ENCODE measurements around the gene NLRC3. TPM values are rescaled to one million over a fixed set of nuclear protein-coding genes. Genes with fewer than 3 reads are reported as not detected.
"Not testable (repeated sequence)": the region's sequence is repeated elsewhere in the genome, so short reads cannot be mapped to it uniquely, and the experiment has no call there.

Gene NLRC3, protein sequence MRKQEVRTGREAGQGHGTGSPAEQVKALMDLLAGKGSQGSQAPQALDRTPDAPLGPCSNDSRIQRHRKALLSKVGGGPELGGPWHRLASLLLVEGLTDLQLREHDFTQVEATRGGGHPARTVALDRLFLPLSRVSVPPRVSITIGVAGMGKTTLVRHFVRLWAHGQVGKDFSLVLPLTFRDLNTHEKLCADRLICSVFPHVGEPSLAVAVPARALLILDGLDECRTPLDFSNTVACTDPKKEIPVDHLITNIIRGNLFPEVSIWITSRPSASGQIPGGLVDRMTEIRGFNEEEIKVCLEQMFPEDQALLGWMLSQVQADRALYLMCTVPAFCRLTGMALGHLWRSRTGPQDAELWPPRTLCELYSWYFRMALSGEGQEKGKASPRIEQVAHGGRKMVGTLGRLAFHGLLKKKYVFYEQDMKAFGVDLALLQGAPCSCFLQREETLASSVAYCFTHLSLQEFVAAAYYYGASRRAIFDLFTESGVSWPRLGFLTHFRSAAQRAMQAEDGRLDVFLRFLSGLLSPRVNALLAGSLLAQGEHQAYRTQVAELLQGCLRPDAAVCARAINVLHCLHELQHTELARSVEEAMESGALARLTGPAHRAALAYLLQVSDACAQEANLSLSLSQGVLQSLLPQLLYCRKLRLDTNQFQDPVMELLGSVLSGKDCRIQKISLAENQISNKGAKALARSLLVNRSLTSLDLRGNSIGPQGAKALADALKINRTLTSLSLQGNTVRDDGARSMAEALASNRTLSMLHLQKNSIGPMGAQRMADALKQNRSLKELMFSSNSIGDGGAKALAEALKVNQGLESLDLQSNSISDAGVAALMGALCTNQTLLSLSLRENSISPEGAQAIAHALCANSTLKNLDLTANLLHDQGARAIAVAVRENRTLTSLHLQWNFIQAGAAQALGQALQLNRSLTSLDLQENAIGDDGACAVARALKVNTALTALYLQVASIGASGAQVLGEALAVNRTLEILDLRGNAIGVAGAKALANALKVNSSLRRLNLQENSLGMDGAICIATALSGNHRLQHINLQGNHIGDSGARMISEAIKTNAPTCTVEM
- polyA plus RNA-seq (2013, experiment 1 of 2; ENCODE audit: insufficient read length), result 0.12 TPM
- polyA plus RNA-seq (2013, experiment 2 of 2; ENCODE audit: insufficient read length), result 0.22 TPM

- DNase-seq, result no peak
Observed at GRCh38 chr16:3577302-3577752, at the start of gene NLRC3. TSS of gene NLRC3 (minus strand) at chr16:3577403. CDS start at chr16:3565036, 12,367 bp downstream.

DNA sequence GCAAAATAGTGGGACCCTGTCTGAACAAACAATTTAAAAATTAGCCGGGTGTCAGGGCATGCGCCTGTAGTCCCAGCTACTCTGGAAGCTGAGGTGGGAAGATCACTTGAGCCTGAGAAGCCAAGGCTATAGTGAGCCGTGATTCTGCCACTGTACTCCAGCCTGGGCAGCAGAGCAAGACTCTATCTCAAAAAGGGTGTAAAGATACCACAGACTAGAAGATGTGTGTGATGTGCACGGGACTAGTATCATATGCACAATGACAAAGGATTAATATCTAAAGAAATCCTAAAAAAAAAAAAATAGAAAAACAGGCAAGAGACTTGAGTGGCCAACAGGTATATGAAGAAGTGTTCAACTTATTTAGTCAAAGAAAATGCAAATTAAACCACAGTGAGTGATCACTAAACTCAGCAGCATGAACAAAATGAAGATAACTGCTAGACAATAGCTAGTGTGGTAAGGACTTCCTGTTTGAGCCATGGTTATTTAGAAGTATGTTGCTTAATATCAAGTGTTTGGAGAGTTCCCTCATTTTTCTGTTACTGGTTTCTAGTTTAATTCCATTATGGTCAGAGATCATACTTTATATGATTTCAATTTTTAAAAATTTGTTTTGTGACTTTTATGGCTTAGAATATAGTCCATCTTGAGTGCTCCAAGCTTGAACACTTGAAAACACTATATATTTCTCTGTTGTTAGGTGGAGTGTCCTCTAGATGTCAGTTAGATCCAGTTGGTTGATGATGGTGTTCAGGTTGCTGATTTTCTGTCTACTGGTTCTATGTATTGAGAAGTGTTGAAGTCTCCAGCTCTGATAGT lies 48.9 kb upstream of the NLRC3 start:
- no peak for DNase-seq

DNA sequence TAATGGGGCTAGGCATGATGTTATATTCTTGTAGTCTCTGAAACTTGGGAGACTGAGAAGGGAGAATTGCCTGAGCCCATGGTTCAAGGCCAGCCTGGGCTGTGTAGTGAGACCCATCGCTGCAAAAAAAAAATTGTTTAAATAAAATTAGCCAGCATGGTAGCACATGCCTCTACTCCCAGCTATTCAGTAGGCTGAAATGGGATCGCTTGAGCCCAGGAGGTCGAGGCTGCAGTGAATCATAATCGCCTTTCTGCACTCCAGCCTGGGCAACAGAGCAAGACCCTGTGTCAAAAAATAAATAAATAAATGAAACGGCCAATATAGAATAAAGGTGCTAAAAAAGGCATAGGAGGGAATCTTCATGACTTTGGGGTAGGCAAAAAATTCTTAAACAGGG lies 48.1 kb upstream of the NLRC3 start:
- no peak for DNase-seq

GRCh38 chr16:3623642-3624041 lies 46.4 kb upstream of the NLRC3 start:
- DNase-seq, result no peak

DNA sequence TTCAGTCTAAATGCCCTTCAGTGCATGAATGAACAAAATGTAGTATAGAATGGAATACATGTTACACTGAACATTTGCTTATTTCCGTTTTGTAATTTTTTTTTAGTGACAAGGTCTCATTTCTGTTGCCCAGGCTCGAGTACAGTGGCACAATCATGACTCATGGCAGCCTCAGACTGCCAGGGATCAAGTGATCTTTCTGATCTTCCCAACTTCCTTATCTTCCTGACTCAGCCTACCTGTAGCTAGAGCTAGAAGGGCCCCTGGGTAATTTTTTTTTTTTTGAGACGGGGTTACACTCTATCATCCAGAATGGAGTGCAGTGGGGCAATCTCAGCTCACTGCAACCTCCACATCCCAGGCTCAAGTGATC lies 41.6 kb upstream of the NLRC3 start:
- no peak for DNase-seq

- DNase-seq, result no peak
Observed at GRCh38 chr16:3612510-3613466, 35.6 kb upstream of the NLRC3 start.

- peak; percentile 92 for DNase-seq
Observed at GRCh38 chr16:3611146-3611975, 34.2 kb upstream of the NLRC3 start, which contains the start of gene SLX4. TSS of gene SLX4 (minus strand) at chr16:3611606. CDS start at chr16:3608964, 2,642 bp downstream.

GRCh38 chr16:3610698-3611145 lies 33.5 kb upstream of the NLRC3 start:
- no peak for DNase-seq

DNA sequence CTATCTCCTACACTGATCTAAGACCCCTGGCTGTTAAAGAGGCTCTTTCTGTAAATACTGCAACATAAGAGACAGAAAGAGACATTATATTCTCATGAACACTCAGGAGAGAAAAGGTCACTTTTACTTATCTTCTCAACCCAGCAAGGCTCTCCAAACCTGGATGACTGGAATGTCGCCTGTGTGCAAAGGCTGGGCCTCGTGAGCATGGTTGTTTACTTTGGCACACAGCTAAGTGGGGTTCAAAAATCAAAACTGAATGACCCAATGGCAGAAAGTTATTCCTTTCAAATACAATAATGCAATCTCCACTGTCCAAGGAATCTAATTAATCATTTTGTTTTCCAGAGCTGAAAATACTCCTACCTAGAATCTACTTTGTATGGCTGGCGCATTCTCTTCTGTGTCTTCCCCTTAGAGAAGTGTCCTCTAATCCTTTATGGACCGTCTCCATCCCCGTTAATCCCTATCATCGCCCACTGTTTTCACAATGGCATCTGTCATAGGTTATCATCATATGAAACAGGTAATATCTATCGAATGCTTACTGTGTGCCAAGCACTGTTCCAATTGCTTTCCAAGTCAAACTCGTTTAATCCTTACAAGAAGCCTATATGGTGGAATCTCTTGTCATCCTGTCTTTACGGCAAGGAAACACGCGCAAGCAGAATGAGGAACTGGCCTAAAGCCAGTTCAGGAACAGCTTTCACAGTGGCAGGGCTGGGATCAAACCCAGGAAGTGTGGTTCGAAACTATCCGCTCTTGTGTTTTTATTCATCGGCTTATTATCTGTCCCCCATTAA lies 32.9 kb upstream of the NLRC3 start:
- DNase-seq, result no peak

DNA sequence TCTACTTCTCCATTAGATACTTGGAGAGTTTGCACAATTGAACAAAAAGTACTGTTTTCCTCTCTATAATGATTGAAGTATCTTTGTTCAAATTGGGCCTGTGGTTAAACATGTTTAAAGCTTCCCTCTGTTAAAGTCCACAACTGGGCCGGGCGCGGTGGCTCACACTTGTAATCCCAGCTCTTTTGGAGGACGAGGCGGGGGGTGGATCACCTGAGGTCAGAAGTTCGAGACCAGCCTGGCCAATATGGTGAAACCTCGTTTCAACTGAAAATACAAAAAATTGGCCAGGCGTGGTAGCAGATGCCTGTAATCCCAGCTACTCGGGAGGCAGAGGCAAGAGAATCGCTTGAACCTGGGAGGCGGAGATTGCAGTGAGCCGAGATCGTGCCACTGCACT lies 31.8 kb upstream of the NLRC3 start:
- DNase-seq, result not testable (repeated sequence)

DNA sequence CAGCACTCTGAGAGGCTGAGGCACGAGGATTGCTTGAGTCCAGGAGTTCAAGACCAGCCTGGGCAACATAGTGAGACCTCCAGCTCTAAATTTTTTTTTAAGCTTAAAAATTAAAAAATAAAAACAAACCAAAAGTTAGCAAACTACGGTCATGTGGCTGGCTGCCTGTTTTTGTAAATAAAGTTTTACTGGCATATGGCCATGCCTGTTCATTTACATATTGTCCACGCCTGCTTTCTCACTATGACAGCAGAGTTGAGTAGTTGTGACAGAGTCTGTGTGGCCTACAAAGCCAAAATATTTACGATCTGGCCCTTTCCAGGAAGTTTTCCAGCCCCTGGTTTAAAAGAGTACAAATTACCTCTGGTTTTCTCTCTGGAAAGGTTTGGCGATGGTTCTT lies 30.9 kb upstream of the NLRC3 start:
- DNase-seq, result no peak

GRCh38 chr16:3607634-3608033 lies 30.4 kb upstream of the NLRC3 start:
- DNase-seq, result no peak

GRCh38 chr16:3607161-3607560 lies 30.0 kb upstream of the NLRC3 start:
- DNase-seq, result no peak

DNA sequence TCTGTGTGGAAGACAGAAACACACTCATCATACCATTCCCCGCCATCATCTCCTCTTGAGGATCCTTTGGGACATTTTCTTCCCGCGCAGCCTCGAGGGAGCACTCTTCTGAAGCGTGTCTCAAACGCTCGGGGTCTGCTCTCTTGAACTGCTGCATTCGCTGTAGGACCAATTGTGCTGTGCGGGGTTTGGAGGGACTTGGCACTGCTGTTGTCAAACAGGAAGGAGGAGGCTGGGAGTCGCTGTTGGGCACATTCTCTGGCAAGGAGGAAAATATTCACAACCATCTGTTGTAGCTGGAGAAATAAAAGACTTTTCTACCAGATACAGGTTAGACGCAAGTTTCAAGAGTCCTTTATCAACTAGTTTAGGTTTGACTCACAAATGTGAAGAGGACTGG lies 29.2 kb upstream of the NLRC3 start:
- no peak for DNase-seq

- no peak for DNase-seq
Observed at GRCh38 chr16:3602320-3602653, 25.1 kb upstream of the NLRC3 start.

GRCh38 chr16:3601614-3602319 lies 24.6 kb upstream of the NLRC3 start:
- DNase-seq, result no peak

DNA sequence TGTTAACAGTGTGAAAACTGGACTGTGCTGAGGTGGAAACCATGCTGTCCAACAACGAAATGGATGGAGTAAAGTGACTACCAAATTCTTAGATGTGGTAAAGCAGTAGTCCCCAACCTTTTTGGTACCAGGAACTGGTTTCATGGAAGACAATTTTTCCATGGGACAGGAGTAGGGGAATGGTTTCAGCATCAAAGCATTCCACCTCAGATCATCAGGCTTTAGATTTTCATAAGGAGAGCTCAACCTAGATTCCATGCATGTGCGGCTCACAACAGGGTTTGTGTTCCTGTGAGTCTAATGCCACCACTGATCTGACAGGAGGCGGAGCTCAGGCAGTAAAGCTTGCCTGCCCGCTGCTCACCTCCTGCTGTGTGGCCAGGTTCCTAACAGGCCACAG lies 22.7 kb upstream of the NLRC3 start:
- no peak for DNase-seq

- no peak for DNase-seq
Observed at GRCh38 chr16:3599121-3599520, 21.9 kb upstream of the NLRC3 start.

Measured in fibroblast of skin of scalp (primary cell).